ENCODE results near the gene INPP4A. TPM values are rescaled to one million over a fixed set of nuclear protein-coding genes. Genes with fewer than 3 reads are reported as not detected.

The INPP4A gene
- total and polyA plus RNA-seq, 10 of the 15 experiments (the other 5 are each of a cell fraction or from before 2014, with no cell fraction given), result 4.7 to 62.3 (median 36.9) TPM

DNA sequence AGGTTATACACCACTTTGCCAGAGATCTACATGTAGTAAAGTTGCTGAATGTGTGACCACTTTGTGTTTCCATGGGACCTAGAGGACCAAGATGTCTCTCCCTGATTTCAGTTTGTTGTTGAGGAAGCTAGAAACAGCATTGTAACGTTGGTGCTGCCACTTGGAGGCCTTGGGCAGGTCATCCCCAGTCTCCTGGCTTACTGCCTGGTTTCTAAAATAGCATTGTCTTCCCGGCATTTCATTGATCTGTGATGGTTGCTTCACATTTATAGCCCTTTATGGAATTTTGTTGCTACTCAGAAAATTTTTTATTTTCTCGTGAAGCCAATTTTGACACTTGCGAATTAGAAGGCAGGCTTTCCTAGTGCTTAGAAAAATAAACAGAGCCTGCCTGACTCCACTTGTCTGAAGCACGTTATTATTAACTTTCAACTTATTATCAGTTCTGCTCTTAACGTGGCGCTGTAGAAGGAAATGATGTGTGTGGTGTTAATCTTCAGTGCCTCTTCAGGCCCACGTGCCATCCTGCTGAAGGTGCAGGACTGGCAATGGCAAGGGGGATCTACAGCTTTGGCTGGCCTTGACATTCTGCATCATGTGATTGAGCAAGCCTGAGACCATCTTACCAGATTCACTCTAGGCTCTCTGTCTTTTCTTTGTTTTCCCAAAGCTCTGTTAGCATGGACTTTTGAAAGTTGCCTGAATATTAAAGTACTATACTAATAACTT, 59.9 kb downstream of the INPP4A start:
- no TSS peak for BruUV-seq (replicated peaks)
- Histone ChIP-seq H3K9me3 (replicated peaks; ENCODE audit: control insufficient read depth, insufficient read depth, low read length) (no peaks in the 10 kb centered on the region), H3K79me2 (ENCODE audit: control insufficient read depth, insufficient read depth, low read length) (peaks cover 36% of the 10 kb centered on the region), H3K27me3 (replicated peaks in 1 of 2; ENCODE audit: control insufficient read depth in 2 of 2, insufficient read depth in 2 of 2, low read length in 1 of 2) (no peaks in the 10 kb centered on the region), H3K36me3 (ENCODE audit: control insufficient read depth in 2 of 2, insufficient read depth in 2 of 2, low read length in 1 of 2) (peaks cover 10 to 35% of the 10 kb centered on the region in 2 experiments), H3K27ac (ENCODE audit: control insufficient read depth, insufficient read depth) (peak overlapping the region; percentile 16; the same call in 1 of the 2 replicates), H3K9ac (ENCODE audit: control insufficient read depth, insufficient read depth, low read length) (no peak overlapping the region), H3K4me1 (ENCODE audit: control insufficient read depth, insufficient read depth, low read length) (peaks cover 35% of the 10 kb centered on the region), H2AFZ (ENCODE audit: control insufficient read depth, low read depth, low read length) (no peak overlapping the region), H3K4me2 (ENCODE audit: control insufficient read depth, insufficient read depth) (no peak overlapping the region), H3K4me3 (no peak overlapping the region), H4K20me1 (ENCODE audit: control insufficient read depth, insufficient read depth) (peaks cover 9% of the 10 kb centered on the region)
- FAIRE-seq (no peak), DNase-seq (ENCODE audit: low read depth, low spot score) (no peak), ATAC-seq (no peak)
- WGBS (ENCODE audit: insufficient coverage, insufficient replicate concordance, low lambda C conversion rate, missing lambda C conversion rate), result 99% methylated on average over 8 of the region's 8 CpGs
- in situ Hi-C loops (cut with MboI), result no loop called here
- intact Hi-C loops (cut with micrococcal nuclease; ENCODE audit: unreplicated experiment), result no loop called here
- POLR2A ChIA-PET, result interaction anchor here (1.1 to 1.5 kb wide), 3 partner anchors 12 to 21 kb away, joined by 3 read pairs; no protein-coding TSS in a partner anchor
- CTCF ChIA-PET, result interaction anchor here (0.8 to 2.7 kb wide), 6 partner anchors 11 to 92 kb away, joined by 3 to 11 read pairs (median 4); no protein-coding TSS in a partner anchor
- SMC1A ChIA-PET (ENCODE audit: uncharacterized antibody, unreplicated experiment), result interaction anchor here (0.7 to 2.2 kb wide), 13 partner anchors 10 to 92 kb away, joined by 3 to 8 read pairs (median 4); no protein-coding TSS in a partner anchor
- TF ChIP-seq TCF7 (IDR thresholded peaks at IDR 0.05; ENCODE audit: borderline replicate concordance), result no peak
- no peak for TF ChIP-seq SUZ12 (IDR thresholded peaks at IDR 0.05; ENCODE audit: unreplicated experiment)
- TF ChIP-seq RUNX3 (IDR thresholded peaks at IDR 0.05; ENCODE audit: low read length), result no peak
- RAD21 ChIA-PET (ENCODE audit: unreplicated experiment), result interaction anchor here (1.1 to 1.3 kb wide), 3 partner anchors 12 to 40 kb away, joined by 3 to 4 read pairs (median 4); no protein-coding TSS in a partner anchor

DNA sequence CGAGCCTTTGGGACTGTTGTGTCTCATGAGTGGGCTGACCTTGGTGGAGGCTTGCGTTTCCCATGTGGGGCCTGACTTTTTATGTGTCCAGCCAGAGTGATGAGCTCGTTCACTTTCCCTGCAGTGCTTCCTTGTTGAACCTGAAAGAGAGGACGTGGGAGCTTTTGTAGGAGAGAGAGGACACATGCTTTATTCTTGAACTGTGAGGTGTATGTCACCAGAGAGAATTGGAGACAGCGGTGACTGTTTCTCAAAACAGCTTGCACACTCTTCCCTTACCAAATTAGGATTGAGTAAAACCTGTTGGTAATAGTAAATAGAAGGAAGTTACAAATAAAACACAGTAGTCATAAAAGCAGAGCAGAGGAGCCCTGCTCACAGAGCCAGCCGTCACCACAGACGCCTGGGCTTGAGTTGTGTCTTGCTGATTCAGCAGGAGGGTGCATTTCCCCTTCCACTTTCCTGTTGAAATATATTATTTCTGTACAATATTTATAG, 60.7 kb downstream of the INPP4A start:
- Histone ChIP-seq H3K9ac (ENCODE audit: control insufficient read depth, insufficient read depth, low read length) (no peak overlapping the region), H2AFZ (ENCODE audit: control insufficient read depth, low read depth, low read length) (no peak overlapping the region), H3K27me3 (replicated peaks in 1 of 2; ENCODE audit: control insufficient read depth in 2 of 2, insufficient read depth in 2 of 2, low read length in 1 of 2) (no peaks in the 10 kb centered on the region), H3K79me2 (ENCODE audit: control insufficient read depth, insufficient read depth, low read length) (peaks cover 39% of the 10 kb centered on the region), H3K4me1 (ENCODE audit: control insufficient read depth, insufficient read depth, low read length) (peaks cover 35% of the 10 kb centered on the region), H4K20me1 (ENCODE audit: control insufficient read depth, insufficient read depth) (peaks cover 9% of the 10 kb centered on the region), H3K27ac (ENCODE audit: control insufficient read depth, insufficient read depth) (peak overlapping the region; percentile 16), H3K4me3 (no peak overlapping the region), H3K9me3 (replicated peaks; ENCODE audit: control insufficient read depth, insufficient read depth, low read length) (no peaks in the 10 kb centered on the region), H3K36me3 (ENCODE audit: control insufficient read depth in 2 of 2, insufficient read depth in 2 of 2, low read length in 1 of 2) (peaks cover 10 to 33% of the 10 kb centered on the region in 2 experiments), H3K4me2 (ENCODE audit: control insufficient read depth, insufficient read depth) (no peak overlapping the region)
- DNase-seq (ENCODE audit: low read depth, low spot score) (no peak), ATAC-seq (no peak), FAIRE-seq (no peak)
- in situ Hi-C loops (cut with MboI) (no loop called here), intact Hi-C loops (cut with micrococcal nuclease; ENCODE audit: unreplicated experiment) (no loop called here)
- 80% methylated on average over 7 of the region's 7 CpGs for WGBS (ENCODE audit: insufficient coverage, insufficient replicate concordance, low lambda C conversion rate, missing lambda C conversion rate)
- CTCF ChIA-PET, result interaction anchor here (0.8 to 2.7 kb wide), 6 partner anchors 9 to 93 kb away, joined by 3 to 11 read pairs (median 4); no protein-coding TSS in a partner anchor
- SMC1A ChIA-PET (ENCODE audit: uncharacterized antibody, unreplicated experiment), result interaction anchor here (0.7 to 2.2 kb wide), 7 partner anchors 10 to 89 kb away, joined by 3 to 8 read pairs (median 4); no protein-coding TSS in a partner anchor
- RAD21 ChIA-PET (ENCODE audit: unreplicated experiment), result interaction anchor here (0.8 kb wide), 1 partner anchor 59 kb away, joined by 4 read pairs; no protein-coding TSS in a partner anchor
- BruUV-seq (replicated peaks), result no TSS peak
- POLR2A ChIA-PET, result interaction anchor here (1.5 kb wide), 1 partner anchor 17 kb away, joined by 3 read pairs; no protein-coding TSS in a partner anchor
- TF ChIP-seq KLF5 (IDR thresholded peaks at IDR 0.05; ENCODE audit: partially characterized antibody) (no peak), MTA2 (IDR thresholded peaks at IDR 0.05; ENCODE audit: low read depth) (no peak), JUND (IDR thresholded peaks at IDR 0.05; ENCODE audit: low read depth, low read length) (no peak), POLR2A (IDR thresholded peaks at IDR 0.05; ENCODE audit: low read depth, low read length) (no peak), SRF (IDR thresholded peaks at IDR 0.05; ENCODE audit: low read depth in 2 of 2, low read length in 2 of 2) (no peak), FOS (IDR thresholded peaks at IDR 0.05; ENCODE audit: borderline replicate concordance, extremely low read depth, insufficient read length) (no peak)
- TF ChIP-seq, protein P1, sequence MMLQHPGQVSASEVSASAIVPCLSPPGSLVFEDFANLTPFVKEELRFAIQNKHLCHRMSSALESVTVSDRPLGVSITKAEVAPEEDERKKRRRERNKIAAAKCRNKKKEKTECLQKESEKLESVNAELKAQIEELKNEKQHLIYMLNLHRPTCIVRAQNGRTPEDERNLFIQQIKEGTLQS (IDR thresholded peaks at IDR 0.05; ENCODE audit: borderline replicate concordance, extremely low read depth, low read depth, low read length), result no peak
- TF ChIP-seq, protein P2, sequence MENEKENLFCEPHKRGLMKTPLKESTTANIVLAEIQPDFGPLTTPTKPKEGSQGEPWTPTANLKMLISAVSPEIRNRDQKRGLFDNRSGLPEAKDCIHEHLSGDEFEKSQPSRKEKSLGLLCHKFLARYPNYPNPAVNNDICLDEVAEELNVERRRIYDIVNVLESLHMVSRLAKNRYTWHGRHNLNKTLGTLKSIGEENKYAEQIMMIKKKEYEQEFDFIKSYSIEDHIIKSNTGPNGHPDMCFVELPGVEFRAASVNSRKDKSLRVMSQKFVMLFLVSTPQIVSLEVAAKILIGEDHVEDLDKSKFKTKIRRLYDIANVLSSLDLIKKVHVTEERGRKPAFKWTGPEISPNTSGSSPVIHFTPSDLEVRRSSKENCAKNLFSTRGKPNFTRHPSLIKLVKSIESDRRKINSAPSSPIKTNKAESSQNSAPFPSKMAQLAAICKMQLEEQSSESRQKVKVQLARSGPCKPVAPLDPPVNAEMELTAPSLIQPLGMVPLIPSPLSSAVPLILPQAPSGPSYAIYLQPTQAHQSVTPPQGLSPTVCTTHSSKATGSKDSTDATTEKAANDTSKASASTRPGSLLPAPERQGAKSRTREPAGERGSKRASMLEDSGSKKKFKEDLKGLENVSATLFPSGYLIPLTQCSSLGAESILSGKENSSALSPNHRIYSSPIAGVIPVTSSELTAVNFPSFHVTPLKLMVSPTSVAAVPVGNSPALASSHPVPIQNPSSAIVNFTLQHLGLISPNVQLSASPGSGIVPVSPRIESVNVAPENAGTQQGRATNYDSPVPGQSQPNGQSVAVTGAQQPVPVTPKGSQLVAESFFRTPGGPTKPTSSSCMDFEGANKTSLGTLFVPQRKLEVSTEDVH (IDR thresholded peaks at IDR 0.05; ENCODE audit: low read depth, partially characterized antibody), result no peak

Data from GM12878 (cell line).